D721Med (cell line): ENCODE data around the gene GRWD1.

Experiments used
- DNase-seq: peaks from one replicate; pipeline ENCODE4 v3.0.0; 2011; ENCODE audit warnings: low spot score; ENCODE audit not compliant: insufficient read length
- FAIRE-seq: peaks from 2 replicates; lab custom pipeline; 2011; peaks lifted over from hg19 to GRCh38; lab: Jason Lieb, UNC
- TF ChIP-seq, protein P1 (sequence below): IDR thresholded peaks from 2 replicates; pipeline ENCODE4 v1.5.1; 2012; ENCODE audit warnings: mild to moderate bottlenecking, control low read depth; ENCODE audit not compliant: insufficient read depth; ENCODE audit errors: missing control alignments

GRWD1 gene

GRCh38 chr19:48445606-48446481, at the start of gene GRWD1:
GRWD1 (plus strand) TSS chr19:48445983; CDS start chr19:48446006, 23 bp downstream.
- TF ChIP-seq, protein P1, sequence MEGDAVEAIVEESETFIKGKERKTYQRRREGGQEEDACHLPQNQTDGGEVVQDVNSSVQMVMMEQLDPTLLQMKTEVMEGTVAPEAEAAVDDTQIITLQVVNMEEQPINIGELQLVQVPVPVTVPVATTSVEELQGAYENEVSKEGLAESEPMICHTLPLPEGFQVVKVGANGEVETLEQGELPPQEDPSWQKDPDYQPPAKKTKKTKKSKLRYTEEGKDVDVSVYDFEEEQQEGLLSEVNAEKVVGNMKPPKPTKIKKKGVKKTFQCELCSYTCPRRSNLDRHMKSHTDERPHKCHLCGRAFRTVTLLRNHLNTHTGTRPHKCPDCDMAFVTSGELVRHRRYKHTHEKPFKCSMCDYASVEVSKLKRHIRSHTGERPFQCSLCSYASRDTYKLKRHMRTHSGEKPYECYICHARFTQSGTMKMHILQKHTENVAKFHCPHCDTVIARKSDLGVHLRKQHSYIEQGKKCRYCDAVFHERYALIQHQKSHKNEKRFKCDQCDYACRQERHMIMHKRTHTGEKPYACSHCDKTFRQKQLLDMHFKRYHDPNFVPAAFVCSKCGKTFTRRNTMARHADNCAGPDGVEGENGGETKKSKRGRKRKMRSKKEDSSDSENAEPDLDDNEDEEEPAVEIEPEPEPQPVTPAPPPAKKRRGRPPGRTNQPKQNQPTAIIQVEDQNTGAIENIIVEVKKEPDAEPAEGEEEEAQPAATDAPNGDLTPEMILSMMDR = peak; percentile 13
- FAIRE-seq (peak; percentile 38), DNase-seq (peak; percentile 93)

DNA sequence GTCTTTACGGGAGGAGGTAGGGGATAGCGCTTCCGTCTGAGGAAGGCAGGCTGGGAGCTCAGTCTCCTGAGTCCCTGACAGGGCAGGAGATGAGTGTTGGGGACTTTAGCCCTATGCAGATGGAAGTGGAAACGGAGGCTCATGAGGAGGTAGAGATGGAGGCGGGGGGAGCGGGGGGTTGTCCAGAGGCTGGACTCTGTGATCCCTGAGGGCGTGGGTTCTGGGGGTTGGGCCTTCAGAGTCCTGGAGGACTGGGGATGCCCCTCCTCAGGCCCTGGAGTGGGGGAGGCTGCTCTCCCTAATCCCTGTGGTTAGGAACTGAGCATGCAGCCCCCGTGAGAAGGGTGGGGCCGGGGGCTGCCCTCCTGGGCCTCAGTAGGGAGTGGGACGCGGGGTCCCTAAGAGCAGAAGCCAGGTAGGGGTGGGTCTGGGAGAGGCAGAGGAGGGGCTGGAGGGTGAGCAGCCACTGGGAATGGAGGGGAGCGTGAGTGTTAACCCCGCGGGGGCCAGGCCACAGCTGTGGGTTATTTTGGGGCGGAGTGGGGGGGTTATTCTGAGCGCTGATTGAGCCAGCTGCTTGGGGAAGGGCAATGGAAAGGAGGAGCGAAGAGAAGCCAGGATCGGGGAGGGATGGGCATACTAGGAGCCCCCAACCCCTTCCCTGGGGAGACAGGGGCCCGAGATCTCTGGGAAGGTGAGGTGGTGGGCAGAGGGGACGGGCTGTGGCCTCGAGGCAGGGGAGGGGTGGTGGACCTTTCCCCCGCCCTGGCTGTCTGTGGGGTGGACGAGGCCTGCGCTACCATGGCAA, 49.6 kb upstream of the GRWD1 start:
- FAIRE-seq (no peak), DNase-seq (no peak)
- TF ChIP-seq, protein P1 = no peak

DNA sequence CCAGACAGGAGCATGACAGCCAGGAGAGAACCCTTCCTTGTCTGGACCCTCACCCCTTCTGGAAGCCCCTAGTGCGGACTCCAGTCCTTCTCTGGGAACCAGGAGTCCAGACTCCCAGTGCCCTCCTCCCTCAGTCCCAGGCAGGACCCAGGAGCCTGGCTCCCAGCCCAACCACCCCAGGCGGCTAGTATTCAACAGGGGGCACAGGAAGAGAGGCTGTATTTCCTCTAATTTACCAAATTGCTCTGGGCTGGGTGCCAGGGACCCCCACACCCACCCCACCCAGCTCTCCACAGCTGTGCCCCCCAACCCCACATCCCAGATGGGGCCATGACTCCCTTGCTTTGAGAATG, 49.0 kb upstream of the GRWD1 start:
- FAIRE-seq (no peak), DNase-seq (no peak)
- TF ChIP-seq, protein P1 = no peak

DNA sequence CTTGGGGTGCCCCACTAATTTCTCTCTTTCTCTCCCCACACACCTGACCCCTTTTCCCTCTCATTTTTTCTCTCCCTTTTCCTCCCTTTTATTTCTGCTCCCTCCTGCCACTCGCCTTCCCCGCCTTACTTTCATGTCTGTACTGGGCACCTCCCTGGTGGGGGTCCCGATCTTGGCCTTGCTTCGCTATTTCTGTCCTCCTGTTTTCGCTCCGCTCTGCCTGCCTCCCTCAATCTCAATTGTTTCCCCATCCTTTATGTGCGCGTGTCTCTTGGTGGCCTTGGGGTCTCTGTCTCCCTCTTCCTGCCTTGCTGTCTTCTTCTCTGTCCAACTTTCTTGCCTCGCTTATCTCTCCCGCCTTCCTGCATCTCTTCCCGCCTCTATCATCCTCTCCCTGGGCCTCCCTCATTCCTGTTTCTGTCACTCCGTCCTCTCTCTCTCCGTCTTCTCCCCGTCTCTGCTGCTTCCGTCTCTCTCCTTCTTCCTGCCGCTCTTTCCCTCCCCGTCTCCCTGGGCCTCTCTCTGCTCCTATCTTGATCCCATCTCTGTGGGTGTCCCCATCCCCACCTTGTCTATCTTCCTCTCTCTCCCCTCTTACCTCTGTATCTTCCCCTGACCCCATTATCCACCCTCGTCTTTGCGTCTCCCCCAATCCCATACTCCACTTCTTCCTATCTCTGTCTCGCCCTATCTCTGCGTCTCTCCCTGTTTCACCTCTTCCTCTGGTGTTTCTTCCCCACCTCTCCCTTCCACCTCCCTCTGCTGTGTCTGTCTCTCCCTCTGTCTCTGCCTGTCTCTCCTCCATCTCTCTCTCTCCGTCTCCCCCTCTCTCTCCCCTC, 48.3 kb upstream of the GRWD1 start:
- TF ChIP-seq, protein P1 = no peak
- FAIRE-seq = no peak
- DNase-seq = no peak

DNA sequence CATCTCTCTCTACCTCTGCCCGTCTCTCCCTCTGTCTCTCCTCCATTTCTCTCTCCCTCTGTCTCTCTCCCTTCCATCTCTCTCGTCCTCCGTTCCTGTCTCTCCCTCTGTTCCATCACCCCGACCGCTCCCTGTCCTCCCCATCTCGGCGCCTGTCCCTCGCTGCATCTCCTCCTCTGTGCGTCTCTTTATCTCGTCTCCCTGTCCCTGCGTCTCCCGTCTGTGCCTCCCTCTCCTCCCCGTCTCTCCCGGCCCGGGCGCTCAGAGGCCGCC, 47.7 kb upstream of the GRWD1 start:
- TF ChIP-seq, protein P1 = no peak
- DNase-seq (no peak), FAIRE-seq (no peak)

DNA sequence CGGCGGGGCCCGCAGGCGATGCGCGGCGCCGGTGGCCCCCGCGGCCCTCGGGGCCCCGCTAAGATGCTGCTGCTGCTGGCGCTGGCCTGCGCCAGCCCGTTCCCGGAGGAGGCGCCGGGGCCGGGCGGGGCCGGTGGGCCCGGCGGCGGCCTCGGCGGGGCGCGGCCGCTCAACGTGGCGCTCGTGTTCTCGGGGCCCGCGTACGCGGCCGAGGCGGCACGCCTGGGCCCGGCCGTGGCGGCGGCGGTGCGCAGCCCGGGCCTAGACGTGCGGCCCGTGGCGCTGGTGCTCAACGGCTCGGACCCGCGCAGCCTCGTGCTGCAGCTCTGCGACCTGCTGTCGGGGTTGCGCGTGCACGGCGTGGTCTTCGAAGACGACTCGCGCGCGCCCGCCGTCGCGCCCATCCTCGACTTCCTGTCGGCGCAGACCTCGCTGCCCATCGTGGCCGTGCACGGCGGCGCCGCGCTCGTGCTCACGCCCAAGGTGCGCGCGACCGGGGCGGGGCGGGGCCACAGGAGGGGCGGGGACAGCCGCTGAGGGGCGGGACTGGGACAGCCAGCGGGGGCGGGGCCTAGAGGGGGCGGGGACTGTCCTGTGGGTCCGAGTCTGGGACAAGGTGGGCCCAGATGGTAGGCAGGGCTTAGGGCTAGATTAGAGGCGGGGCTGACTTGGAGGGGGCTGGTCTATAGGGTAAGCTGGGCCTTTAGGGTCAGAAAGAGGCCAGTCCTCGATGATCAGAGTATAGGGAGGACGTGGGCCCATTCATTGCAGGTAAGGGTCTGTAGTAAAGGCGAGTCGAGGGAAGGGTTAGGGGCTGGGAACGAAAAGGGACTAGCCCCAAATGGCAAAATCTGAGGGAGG, 47.2 kb upstream of the GRWD1 start:
- no peak for FAIRE-seq
- TF ChIP-seq, protein P1 = no peak
- DNase-seq = no peak
